Subcutaneous abdominal adipose tissue (tissue), 5 donors: ENCODE results near the gene ASTN2.

Experiments
- H3K27ac ChIP-seq: one replicate; pipeline ENCODE4 v1.7.0; 2013; ENCODE audit warnings: low read depth, mild to moderate bottlenecking, inconsistent platforms, low read length, moderate library complexity
- H3K27me3 ChIP-seq, 5 donors: one replicate each; pipeline ENCODE4 v1.7.0; 2013; ENCODE audit warnings: low read length in 5 of 5, inconsistent platforms in 1 of 5; ENCODE audit not compliant: control insufficient read depth in 5 of 5, insufficient read depth in 4 of 5
- H3K36me3 ChIP-seq, 5 donors: one replicate each; pipeline ENCODE4 v1.7.0; 2013; ENCODE audit warnings: low read length in 5 of 5; ENCODE audit not compliant: control insufficient read depth in 5 of 5, insufficient read depth in 5 of 5
- H3K4me1 ChIP-seq, 5 donors: one replicate each; pipeline ENCODE4 v1.7.0; 2013; ENCODE audit warnings: low read length in 5 of 5, mild to moderate bottlenecking in 3 of 5, moderate library complexity in 1 of 5; ENCODE audit not compliant: control insufficient read depth in 5 of 5, insufficient read depth in 5 of 5
- H3K4me3 ChIP-seq, 5 donors: one replicate each; pipeline ENCODE4 v1.7.0; 2013; ENCODE audit warnings: low read length in 5 of 5, low read depth in 1 of 5
- H3K9ac ChIP-seq, 5 donors: one replicate each; pipeline ENCODE4 v1.7.0; 2013; ENCODE audit warnings: low read length in 5 of 5, mild to moderate bottlenecking in 4 of 5, moderate library complexity in 3 of 5
- H3K9me3 ChIP-seq, 5 donors: one replicate each; pipeline ENCODE4 v1.7.0; 2013; ENCODE audit warnings: low read length in 5 of 5; ENCODE audit not compliant: control insufficient read depth in 5 of 5
- donor health status: healthy.
- donor health status: healthy.
- donor health status: healthy.
- donor health status: healthy.
- donor health status: healthy.

The ASTN2 gene

DNA sequence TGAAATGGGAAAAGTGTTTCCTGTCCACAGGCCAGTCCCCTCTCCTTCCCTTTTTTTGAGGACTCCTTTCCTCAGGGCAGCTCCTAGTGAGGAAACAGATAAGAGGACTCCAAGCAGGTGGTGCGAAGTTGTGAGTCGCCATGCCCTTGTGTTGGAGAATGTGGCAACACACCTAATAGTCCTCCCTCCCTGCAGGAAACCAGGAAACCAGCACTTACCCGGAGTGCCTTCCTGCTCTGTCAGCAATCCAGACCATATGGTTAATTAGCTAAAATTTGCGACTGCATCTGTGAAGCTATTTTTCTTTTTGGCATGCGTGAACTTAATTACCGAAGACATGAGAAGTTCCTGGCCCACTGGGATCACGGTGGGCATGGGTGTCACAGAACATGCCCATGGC lies 657.8 kb downstream of the ASTN2 start:
- no peak overlapping the region for H3K27ac ChIP-seq
- H3K9ac ChIP-seq = no peak overlapping the region
- no peaks in the 10 kb centered on the region for H3K4me1 ChIP-seq
- H3K4me3 ChIP-seq = no peak overlapping the region
- no peaks in the 10 kb centered on the region for H3K36me3 ChIP-seq
- peaks cover 0 to 10% (median 3%) of the 10 kb centered on the region in 5 donors for H3K9me3 ChIP-seq
- no peaks in the 10 kb centered on the region for H3K27me3 ChIP-seq

DNA sequence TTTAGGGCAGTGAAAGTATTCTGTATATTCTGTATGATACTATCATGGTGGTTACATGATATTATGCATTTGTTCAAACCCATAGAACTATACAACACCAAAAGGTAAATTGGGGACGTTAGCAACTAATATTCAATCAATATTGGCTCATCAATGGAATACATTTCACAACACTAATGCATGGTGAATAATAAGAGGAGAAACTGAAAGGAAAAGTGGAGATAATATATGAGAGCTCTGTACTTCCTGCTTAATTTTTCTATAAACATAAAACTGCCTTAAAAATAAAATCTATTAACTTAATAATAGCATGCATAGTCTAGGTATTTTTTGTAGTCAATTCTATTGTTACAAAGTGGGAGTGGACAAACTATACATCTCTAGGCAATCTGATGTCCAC lies 661.5 kb downstream of the ASTN2 start:
- Histone ChIP-seq H3K9ac (no peak overlapping the region), H3K27ac (no peak overlapping the region), H3K4me1 (no peaks in the 10 kb centered on the region), H3K4me3 (no peak overlapping the region), H3K36me3 (no peaks in the 10 kb centered on the region), H3K9me3 (peaks cover 0 to 10% (median 3%) of the 10 kb centered on the region in 5 donors), H3K27me3 (no peaks in the 10 kb centered on the region)

DNA sequence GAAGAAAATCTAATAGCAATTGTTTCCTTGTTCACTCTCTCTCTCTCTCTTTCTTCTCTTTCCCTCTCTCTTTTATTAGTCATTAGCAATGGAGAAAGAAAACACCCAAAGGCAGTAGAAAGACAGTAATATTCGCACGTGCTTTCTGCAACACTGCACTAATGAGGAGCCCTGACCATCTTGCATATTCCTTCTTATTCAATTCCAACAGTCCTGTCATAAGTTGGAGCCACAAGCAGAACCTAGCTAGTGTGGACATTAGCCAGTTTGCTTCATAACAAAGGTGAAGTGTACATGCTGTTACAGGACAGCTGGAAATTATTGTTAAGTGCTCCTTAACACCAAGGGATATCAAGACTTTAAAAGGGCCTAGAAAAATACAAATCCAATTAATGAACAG lies 664.3 kb downstream of the ASTN2 start:
- no peak overlapping the region for H3K27ac ChIP-seq
- H3K36me3 ChIP-seq = no peaks in the 10 kb centered on the region
- no peak overlapping the region for H3K4me3 ChIP-seq

DNA sequence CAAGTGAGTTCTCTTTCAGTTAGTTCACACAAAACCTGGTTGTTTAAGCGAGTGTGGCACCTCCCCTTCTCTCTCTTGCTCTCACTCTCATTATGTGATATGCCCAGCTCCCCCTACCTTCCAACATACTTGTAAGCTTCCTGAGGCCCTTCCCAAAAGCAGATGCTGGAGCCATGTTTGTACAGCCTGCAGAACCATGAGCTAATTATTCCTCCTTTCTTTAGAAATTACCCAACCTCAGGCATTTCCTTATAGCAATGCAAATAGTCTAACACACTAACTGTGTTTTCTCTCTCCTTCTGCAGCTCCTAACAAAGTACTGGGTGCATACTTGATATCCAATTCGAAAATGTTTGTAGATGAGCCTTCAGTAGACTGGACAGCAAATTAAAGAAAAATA lies 665.1 kb downstream of the ASTN2 start:
- H3K27me3 ChIP-seq = no peaks in the 10 kb centered on the region
- H3K4me3 ChIP-seq = no peak overlapping the region
- no peak overlapping the region for H3K27ac ChIP-seq
- peaks cover 0 to 13% (median 6%) of the 10 kb centered on the region in 5 donors for H3K4me1 ChIP-seq
- H3K9me3 ChIP-seq = no peaks in the 10 kb centered on the region
- no peak overlapping the region for H3K9ac ChIP-seq
- no peaks in the 10 kb centered on the region for H3K36me3 ChIP-seq

More for the DNA sequence above, 664.3 kb downstream of the ASTN2 start:
- no peaks in the 10 kb centered on the region for H3K27me3 ChIP-seq
- no peak overlapping the region for H3K9ac ChIP-seq
- peaks cover 0 to 4% (median 0%) of the 10 kb centered on the region in 5 donors for H3K9me3 ChIP-seq
- H3K4me1 ChIP-seq = peaks cover 0 to 8% (median 4%) of the 10 kb centered on the region in 5 donors

DNA sequence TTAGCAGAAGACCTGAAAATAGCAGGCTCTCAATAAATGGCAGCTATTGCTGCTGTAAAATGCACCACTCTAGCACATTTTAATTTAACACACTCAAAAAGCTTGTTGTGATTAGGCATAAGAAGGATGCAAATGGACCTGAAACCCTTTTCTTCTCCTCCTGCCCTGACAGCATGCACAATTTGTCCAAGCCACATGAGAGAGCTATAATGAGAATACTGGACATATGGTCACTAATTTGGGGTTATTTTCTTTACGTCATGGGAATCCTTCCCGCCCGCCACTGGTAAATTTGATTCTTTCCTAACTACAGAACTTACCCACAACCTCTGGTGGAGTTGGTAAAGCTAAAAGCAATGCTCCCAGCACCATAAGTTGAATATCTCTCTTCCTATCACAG lies 665.7 kb downstream of the ASTN2 start:
- H3K27me3 ChIP-seq = no peaks in the 10 kb centered on the region
- H3K27ac ChIP-seq = no peak overlapping the region
- no peak overlapping the region for H3K9ac ChIP-seq
- H3K36me3 ChIP-seq = no peaks in the 10 kb centered on the region
- H3K9me3 ChIP-seq = no peaks in the 10 kb centered on the region
- H3K4me3 ChIP-seq = no peak overlapping the region
- H3K4me1 ChIP-seq = peaks cover 0 to 13% (median 6%) of the 10 kb centered on the region in 5 donors

DNA sequence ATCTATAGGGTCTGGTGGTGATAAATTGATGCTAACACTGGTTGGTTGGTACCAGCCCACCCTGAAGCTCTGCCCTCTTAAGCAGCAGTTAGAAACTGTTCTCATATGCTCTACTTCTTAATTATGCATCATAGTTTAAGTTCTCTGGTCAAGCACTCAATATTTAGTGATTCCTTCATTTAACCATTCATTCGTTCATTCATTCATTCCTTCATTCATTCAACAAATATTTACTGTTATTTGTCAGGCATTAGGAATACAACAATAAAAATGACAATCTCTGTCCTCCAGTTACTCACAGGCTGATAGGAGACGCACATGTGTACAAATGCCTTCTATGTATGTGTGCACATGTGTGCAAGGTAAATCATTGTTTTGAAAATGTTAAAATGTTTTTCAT lies 673.1 kb downstream of the ASTN2 start:
- Histone ChIP-seq H3K27me3 (no peaks in the 10 kb centered on the region), H3K4me1 (peaks cover 0 to 16% (median 11%) of the 10 kb centered on the region in 5 donors), H3K36me3 (no peaks in the 10 kb centered on the region), H3K9me3 (no peaks in the 10 kb centered on the region), H3K9ac (no peak overlapping the region), H3K27ac (no peak overlapping the region), H3K4me3 (no peak overlapping the region)

DNA sequence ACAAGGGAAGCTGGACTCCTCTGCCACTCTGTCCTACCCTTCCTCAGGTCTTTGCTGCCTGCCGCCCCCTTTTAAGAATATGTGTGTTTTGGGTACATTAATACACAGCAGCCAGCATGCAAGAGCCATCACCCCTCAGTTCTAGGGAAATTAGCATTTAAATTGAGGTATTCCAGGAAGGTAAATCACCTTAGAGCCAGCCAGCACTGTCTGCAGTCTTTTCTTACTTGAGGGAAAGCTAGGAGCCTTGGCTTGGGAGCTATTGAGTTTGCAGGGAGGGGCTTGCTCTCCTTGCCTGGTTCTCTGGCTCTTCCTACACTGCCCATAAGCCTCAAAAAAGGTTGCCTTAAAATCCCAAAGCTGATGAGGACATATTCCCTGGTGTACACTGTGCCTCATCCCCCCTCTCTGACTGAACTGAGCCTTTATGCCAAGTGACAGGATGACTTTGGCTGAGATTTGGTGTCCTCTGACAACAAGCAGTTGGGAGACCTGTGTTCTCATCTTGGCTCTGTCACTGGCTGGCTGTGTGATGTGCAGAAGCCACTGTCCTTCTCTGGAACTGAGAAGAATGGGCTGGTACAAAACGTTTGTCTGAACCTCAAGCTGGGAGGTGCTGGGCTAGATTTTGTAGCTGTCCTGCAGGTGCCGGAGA lies 673.6 kb downstream of the ASTN2 start:
- Histone ChIP-seq H3K27ac (no peak overlapping the region), H3K27me3 (no peaks in the 10 kb centered on the region), H3K4me3 (no peak overlapping the region), H3K36me3 (no peaks in the 10 kb centered on the region), H3K4me1 (peaks cover 0 to 16% (median 11%) of the 10 kb centered on the region in 5 donors), H3K9me3 (no peaks in the 10 kb centered on the region), H3K9ac (no peak overlapping the region)

DNA sequence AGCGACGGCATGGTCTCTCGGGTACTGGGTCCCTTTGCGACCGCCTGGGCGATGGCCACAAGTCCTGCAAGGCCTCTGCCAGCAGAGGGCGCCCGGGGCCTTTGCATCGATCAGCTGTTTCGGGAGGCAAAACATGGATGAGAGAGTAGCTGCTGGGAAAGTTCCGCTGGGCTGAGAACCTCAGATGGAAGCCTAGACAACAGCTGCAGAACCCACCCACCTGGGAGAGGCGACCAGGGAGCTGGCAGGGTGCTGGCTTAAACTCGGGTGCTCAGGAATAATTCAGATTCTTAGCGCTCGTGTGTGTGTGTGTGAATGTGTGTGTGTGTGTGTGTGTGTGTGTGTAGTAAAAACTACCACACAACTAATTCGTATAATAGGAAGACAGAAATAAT lies 677.7 kb downstream of the ASTN2 start:
- H3K27ac ChIP-seq = no peak overlapping the region
- H3K4me1 ChIP-seq = peaks cover 0 to 7% (median 5%) of the 10 kb centered on the region in 5 donors
- no peaks in the 10 kb centered on the region for H3K9me3 ChIP-seq
- H3K36me3 ChIP-seq = no peaks in the 10 kb centered on the region
- H3K9ac ChIP-seq = no peak overlapping the region
- H3K4me3 ChIP-seq = peak overlapping the region in 1 of 5 donors; percentile 13
- H3K27me3 ChIP-seq = no peaks in the 10 kb centered on the region

DNA sequence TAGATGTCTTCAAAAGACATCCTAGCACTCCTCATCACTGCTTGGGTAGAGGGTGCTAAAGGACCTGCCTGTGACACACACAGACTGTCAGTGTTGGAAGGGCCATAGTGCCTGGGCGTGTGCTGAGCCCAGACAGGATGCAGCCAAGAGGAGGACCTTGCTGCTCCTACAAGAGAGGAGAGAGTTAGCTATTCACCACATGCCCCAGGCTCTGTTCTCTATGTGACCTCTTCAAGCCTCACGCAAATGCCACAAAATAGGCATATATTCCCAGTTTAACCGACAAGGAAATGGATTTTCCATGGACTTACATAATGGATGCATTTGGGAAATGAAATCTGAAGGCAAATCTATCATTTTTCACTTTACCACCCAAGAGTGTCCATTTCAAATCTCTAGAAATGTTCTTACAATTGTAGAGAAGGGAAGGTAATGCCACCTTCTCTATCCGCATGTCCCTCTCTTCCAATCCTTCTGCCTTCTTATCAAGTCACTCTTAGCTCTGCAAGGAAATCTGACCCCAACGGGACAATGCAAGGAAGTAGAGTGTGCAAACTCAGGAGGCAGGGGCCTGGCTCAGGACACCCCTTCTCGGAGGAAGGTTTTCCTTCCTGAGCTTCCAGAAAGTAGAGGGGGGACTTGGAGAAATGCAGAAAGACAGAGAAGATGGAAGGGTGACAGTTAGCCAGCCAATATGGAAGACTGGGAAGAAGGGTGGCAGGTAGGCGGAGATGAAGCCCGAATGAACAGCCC lies 678.3 kb downstream of the ASTN2 start:
- H3K27me3 ChIP-seq = no peaks in the 10 kb centered on the region
- H3K36me3 ChIP-seq = no peaks in the 10 kb centered on the region
- no peak overlapping the region for H3K9ac ChIP-seq
- H3K9me3 ChIP-seq = no peaks in the 10 kb centered on the region
- H3K4me1 ChIP-seq = peaks cover 0 to 7% (median 5%) of the 10 kb centered on the region in 5 donors
- H3K4me3 ChIP-seq = peak overlapping the region in 1 of 5 donors; percentile 13
- H3K27ac ChIP-seq = no peak overlapping the region

DNA sequence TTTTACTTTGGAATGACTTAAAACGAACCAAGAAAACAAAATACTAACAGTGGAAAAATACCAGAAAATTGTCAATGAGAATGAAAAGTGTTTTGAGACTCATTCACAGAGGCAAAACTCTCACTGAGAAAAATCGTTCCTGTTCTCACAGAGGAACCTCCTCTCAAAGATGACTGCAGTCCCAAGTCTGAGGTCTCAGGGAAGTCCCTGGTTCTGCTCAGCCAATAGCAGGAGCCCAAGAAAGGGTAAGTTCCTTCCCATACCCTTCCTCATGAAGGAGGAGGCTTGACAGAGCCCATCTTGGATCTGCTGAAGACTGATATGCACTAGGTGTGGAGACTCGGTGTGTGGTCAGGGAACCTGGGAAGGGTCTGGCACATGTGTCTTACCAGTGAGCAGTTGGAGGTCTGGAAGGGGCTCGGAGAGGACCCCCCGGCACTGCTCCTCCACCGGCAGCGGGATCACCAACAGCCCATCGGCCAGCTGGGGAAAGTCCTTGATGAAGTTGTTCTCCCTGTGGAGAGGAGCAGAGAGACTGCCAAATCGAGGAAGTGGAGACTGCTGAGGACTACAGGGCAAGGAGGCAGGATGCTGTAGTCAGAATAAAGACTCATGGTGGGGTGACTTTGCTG lies 681.7 kb downstream of the ASTN2 start:
- no peak overlapping the region for H3K4me3 ChIP-seq
- no peak overlapping the region for H3K27ac ChIP-seq
- H3K36me3 ChIP-seq = no peaks in the 10 kb centered on the region
- H3K4me1 ChIP-seq = peaks cover 0 to 7% (median 5%) of the 10 kb centered on the region in 5 donors
- no peaks in the 10 kb centered on the region for H3K27me3 ChIP-seq
- H3K9me3 ChIP-seq = no peaks in the 10 kb centered on the region
- H3K9ac ChIP-seq = no peak overlapping the region
